ENCODE results near the gene TTBK2.

Gene TTBK2

GRCh38 chr15:42730536-42730935, 190.0 kb downstream of the TTBK2 start:
- no peak for TF ChIP-seq CTCF (IDR thresholded peaks at IDR 0.05)

GRCh38 chr15:42730135-42730534, 190.4 kb downstream of the TTBK2 start:
- no peak for TF ChIP-seq CTCF (IDR thresholded peaks at IDR 0.05)

GRCh38 chr15:42729409-42729808, 191.2 kb downstream of the TTBK2 start:
- TF ChIP-seq CTCF (IDR thresholded peaks at IDR 0.05): no peak

- no peak for TF ChIP-seq CTCF (IDR thresholded peaks at IDR 0.05)
Observed at GRCh38 chr15:42728972-42729371, 191.6 kb downstream of the TTBK2 start.

GRCh38 chr15:42728560-42728959, 192.0 kb downstream of the TTBK2 start:
- TF ChIP-seq CTCF (IDR thresholded peaks at IDR 0.05): no peak

- no peak for TF ChIP-seq CTCF (IDR thresholded peaks at IDR 0.05)
Observed at GRCh38 chr15:42727750-42728381, 192.7 kb downstream of the TTBK2 start.

- TF ChIP-seq CTCF (IDR thresholded peaks at IDR 0.05): no peak
Observed at GRCh38 chr15:42726114-42726513, 194.5 kb downstream of the TTBK2 start.

Measured in LNCAP (cell line).